ENCODE results near the gene CITED4. TPM values are rescaled to one million over a fixed set of nuclear protein-coding genes. Genes with fewer than 3 reads are reported as not detected.

Gene CITED4
- total and polyA plus RNA-seq, 8 donors = 2.4 to 6.9 (median 3.5) TPM

DNA sequence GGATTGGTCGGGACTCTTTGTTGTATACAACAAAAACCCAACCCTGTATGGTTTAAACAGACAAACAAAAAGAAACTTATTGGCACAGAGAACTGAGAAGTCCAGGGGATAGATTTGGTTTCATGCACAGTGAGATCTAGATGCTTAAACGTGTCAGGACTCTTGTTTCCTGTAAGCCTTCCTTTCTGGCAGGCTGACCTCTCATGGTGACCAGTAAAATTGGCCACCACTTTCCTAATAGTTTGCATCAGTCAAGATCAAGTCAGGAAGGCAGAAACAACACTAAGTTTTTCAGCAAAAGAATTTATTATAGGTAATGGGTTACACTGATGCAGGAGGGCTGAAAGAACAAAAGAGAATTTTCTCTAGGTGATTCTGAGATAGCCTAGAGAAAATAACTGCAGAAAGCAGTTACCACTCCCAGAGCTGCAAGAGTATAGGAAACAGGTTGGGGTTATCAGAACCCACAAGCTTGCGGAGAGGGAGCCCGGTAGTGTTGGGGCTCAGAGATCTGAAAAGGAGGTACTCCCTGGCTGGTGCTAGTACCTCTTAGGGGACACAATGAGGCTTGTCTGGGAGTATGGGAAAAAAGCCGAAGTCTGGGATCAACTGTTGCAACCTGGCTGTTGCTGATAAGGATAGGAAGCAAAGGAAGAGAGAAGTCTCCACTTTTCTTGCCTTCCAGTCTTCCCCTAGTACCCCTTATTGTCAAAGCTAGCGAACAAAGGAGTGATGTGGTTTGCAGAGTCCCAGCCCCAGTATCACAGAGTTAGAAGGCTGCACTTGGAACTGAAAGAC lies 21.4 kb downstream of the CITED4 start:
- peaks cover 0 to 12% of the 10 kb centered on the region in 2 donors for H3K27me3 ChIP-seq
- no peak for ATAC-seq
- no peak for DNase-seq
- no peaks in the 10 kb centered on the region for H3K4me1 ChIP-seq
- no peak overlapping the region for H3K4me3 ChIP-seq
- TF ChIP-seq, protein P1, sequence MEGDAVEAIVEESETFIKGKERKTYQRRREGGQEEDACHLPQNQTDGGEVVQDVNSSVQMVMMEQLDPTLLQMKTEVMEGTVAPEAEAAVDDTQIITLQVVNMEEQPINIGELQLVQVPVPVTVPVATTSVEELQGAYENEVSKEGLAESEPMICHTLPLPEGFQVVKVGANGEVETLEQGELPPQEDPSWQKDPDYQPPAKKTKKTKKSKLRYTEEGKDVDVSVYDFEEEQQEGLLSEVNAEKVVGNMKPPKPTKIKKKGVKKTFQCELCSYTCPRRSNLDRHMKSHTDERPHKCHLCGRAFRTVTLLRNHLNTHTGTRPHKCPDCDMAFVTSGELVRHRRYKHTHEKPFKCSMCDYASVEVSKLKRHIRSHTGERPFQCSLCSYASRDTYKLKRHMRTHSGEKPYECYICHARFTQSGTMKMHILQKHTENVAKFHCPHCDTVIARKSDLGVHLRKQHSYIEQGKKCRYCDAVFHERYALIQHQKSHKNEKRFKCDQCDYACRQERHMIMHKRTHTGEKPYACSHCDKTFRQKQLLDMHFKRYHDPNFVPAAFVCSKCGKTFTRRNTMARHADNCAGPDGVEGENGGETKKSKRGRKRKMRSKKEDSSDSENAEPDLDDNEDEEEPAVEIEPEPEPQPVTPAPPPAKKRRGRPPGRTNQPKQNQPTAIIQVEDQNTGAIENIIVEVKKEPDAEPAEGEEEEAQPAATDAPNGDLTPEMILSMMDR (IDR thresholded peaks at IDR 0.05) = no peak
- no peaks in the 10 kb centered on the region for H3K9me3 ChIP-seq
- H3K36me3 ChIP-seq = no peaks in the 10 kb centered on the region
- no peak overlapping the region for H3K27ac ChIP-seq
- intact Hi-C loops (cut with DNase I) = no loop called here

DNA sequence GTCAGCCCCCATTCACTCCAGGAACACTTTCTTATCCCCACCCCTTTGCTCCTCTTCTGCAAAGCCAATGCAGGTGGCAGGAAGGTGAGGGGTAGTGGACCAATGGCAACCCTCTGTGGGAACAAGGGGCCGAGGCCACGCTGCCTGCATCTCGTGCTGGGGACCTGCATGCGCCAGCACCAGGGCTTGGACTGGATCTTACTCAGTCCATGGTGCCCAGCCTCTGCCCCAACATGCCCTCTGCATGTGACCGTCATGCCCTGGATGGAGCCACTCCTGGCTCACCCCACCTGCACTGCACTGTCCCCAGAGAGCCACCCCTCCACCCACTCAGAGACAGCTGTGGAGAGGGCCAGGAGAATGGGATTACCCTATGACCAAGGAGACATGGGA lies 22.2 kb downstream of the CITED4 start:
- Histone ChIP-seq H3K9me3 (no peaks in the 10 kb centered on the region), H3K27ac (no peak overlapping the region), H3K4me1 (no peaks in the 10 kb centered on the region), H3K4me3 (no peak overlapping the region), H3K36me3 (no peaks in the 10 kb centered on the region), H3K27me3 (peaks cover 0 to 12% of the 10 kb centered on the region in 2 donors)
- ATAC-seq = no peak
- peak in 1 of 4 donors; percentile 49 for DNase-seq
- TF ChIP-seq, protein P1 (IDR thresholded peaks at IDR 0.05) = no peak
- intact Hi-C loops (cut with DNase I) = no loop called here

DNA sequence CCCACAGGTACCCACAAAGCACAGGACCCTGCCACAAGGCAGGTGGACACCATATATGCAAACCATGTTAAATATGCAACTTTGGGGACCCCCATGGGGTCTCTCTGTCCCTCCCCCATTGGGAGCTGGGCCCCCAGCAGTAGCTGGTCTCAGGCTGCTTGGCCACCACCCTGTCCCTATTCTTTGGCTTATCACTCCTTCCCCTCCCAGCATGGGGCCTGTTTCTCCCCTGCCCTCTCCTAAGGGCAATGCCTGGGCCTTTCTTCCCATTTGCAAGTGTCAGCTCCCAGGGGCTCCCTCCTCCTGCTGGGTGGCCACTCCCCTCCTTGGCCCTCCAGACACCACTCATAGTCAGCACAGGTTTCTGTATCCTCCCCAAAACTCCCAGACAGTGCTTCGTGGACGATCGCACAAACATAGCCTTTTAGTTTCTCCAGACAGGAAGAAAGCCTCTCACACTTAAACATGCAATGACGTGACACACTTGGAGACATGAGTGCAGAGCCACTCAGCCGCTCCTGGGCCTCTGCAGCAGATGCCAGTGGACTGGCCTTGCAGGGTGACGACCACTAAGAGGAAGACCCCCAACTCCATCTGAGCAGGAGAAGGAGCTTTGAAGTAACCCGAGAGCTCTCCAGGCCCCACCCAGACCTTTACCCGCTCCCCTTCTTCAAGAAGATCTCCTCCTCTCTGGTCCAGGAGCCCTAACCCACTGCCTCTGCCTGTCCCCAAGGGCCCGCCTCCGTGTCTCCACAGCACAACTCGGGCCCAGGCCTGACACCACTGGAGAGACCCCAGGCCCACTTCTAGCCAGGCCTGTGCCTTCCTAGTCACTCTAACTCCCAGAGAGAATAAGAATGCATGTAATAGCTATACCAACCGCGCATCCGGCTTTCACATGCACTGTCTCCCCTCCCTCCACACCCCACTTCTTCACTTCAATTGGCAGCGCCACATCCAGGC lies 22.9 kb downstream of the CITED4 start:
- ATAC-seq (peak; percentile 86), DNase-seq (peak in 2 of 4 donors; percentile 38 to 53)
- no peaks in the 10 kb centered on the region for H3K9me3 ChIP-seq
- intact Hi-C loops (cut with DNase I) = no loop called here
- TF ChIP-seq, protein P1 (IDR thresholded peaks at IDR 0.05) = no peak
- H3K4me3 ChIP-seq = no peak overlapping the region
- peaks cover 0 to 12% of the 10 kb centered on the region in 2 donors for H3K27me3 ChIP-seq
- no peaks in the 10 kb centered on the region for H3K36me3 ChIP-seq
- H3K27ac ChIP-seq = no peak overlapping the region
- H3K4me1 ChIP-seq = no peaks in the 10 kb centered on the region

DNA sequence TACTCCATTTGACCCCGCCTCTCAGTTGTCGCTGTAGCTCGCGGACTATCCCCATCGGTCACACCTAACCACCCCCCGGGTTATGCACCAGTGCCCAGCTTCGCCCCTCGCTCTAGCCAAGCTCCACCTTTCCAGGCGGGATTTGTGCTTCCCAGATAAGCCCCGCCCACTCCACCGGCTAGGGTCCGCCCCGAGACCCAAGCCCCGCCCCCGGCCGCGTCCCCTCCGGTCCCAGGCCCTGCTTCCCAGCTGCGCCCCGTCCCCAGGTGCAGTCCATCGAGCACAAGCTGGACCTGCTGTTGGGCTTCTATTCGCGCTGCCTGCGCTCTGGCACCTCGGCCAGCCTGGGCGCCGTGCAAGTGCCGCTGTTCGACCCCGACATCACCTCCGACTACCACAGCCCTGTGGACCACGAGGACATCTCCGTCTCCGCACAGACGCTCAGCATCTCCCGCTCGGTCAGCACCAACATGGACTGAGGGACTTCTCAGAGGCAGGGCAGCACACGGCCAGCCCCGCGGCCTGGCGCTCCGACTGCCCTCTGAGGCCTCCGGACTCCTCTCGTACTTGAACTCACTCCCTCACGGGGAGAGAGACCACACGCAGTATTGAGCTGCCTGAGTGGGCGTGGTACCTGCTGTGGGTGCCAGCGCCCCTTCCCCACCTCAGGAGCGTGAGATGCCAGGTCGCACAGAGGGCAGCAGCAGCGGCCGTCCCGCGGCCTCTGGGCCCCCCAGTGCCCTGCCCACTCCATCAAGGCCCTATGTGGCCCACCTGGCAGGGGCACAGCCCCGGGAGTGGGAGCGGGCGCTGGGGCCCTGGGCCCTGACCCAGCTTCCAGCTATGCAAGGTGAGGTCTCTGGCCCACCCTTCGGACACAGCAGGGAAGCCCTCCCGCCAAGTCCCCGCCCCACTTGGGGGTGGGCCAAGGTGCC lies 23.9 kb downstream of the CITED4 start:
- DNase-seq = peak in 1 of 4 donors; percentile 73
- no peaks in the 10 kb centered on the region for H3K4me1 ChIP-seq
- no peaks in the 10 kb centered on the region for H3K9me3 ChIP-seq
- H3K27ac ChIP-seq = no peak overlapping the region
- TF ChIP-seq, protein P1 (IDR thresholded peaks at IDR 0.05) = no peak
- no peak for ATAC-seq
- no peaks in the 10 kb centered on the region for H3K36me3 ChIP-seq
- H3K4me3 ChIP-seq = no peak overlapping the region
- H3K27me3 ChIP-seq = peaks cover 0 to 12% of the 10 kb centered on the region in 2 donors
- intact Hi-C loops (cut with DNase I) = no loop called here

All from left lung (tissue), 10 donors.